OCI-LY7 (cell line): ENCODE data around the gene TNS1. TPM values are rescaled to one million over a fixed set of nuclear protein-coding genes. Genes with fewer than 3 reads are reported as not detected.

Source experiments
- BruUV-seq: library from RNA; stranded (reverse); fragments of 400-500 nt; replicated peaks from 2 replicates; lab custom pipeline; 2021; lab: Mats Ljungman, UMichigan
- CTCF ChIA-PET: fragments of 300-600 bp; sonication (Branson Sonifier 250); formaldehyde crosslinking; loops from one replicate; lab custom pipeline; 2022; ENCODE audit warnings: antibody characterized with exemption; ENCODE audit not compliant: unreplicated experiment; lab: Charles Lee
- POLR2A ChIA-PET: fragments of 300-600 bp; sonication (Branson Sonifier 250); formaldehyde crosslinking; loops from one replicate; lab custom pipeline; 2022; ENCODE audit warnings: antibody characterized with exemption; lab: Charles Lee
- DNase-seq: peaks from one replicate; pipeline ENCODE4 v3.0.0-alpha.2; 2015; ENCODE audit warnings: low spot score
- H2AFZ ChIP-seq: fragments of 200-600 bp; sonication (generic), shearing (Covaris generic); 2 replicates; pipeline ENCODE4 v1.6.1; 2014; ENCODE audit warnings: mild to moderate bottlenecking, antibody characterized with exemption, low read length, moderate library complexity
- H3K27ac ChIP-seq: fragments of 200-600 bp; sonication (generic); 2 replicates; pipeline ENCODE4 v1.5.1; 2014; ENCODE audit warnings: mixed run types, low read depth, mild to moderate bottlenecking, moderate library complexity, low read length, inconsistent platforms; ENCODE audit not compliant: poor library complexity, severe bottlenecking
- H3K36me3 ChIP-seq: fragments of 200-600 bp; sonication (generic); 2 replicates; pipeline ENCODE4 v1.6.1; 2014; ENCODE audit warnings: mild to moderate bottlenecking, antibody characterized with exemption, low read length, moderate library complexity, mixed read lengths; ENCODE audit not compliant: insufficient read depth
- H3K4me1 ChIP-seq: fragments of 200-600 bp; sonication (generic); 2 replicates; pipeline ENCODE4 v1.5.1; 2014; ENCODE audit warnings: mild to moderate bottlenecking, low read length; ENCODE audit not compliant: insufficient read depth, poor library complexity, severe bottlenecking
- H3K4me2 ChIP-seq: fragments of 200-600 bp; sonication (generic); 2 replicates; pipeline ENCODE4 v1.6.1; 2014; ENCODE audit warnings: mild to moderate bottlenecking, low read length
- H3K4me3 ChIP-seq: fragments of 200-600 bp; sonication (generic); 2 replicates; pipeline ENCODE4 v1.5.1; 2014; ENCODE audit warnings: mild to moderate bottlenecking, low read depth, low read length; ENCODE audit not compliant: poor library complexity, severe bottlenecking
- H3K79me2 ChIP-seq: fragments of 200-600 bp; sonication (generic); 2 replicates; pipeline ENCODE4 v1.6.1; 2016; ENCODE audit warnings: low read depth, mild to moderate bottlenecking, low read length, moderate library complexity, mixed read lengths; ENCODE audit not compliant: insufficient read depth
- H3K9me2 ChIP-seq: fragments of 200-600 bp; sonication (generic); 2 replicates; pipeline ENCODE4 v1.6.1; 2016; ENCODE audit warnings: mild to moderate bottlenecking, low read length, mixed read lengths; ENCODE audit not compliant: insufficient read depth
- H3K9me3 ChIP-seq: fragments of 200-600 bp; sonication (generic); 2 replicates; pipeline ENCODE4 v1.6.1; 2014; ENCODE audit warnings: mild to moderate bottlenecking, mixed run types, low read length, mixed read lengths
- H4K20me1 ChIP-seq: fragments of 200-600 bp; sonication (generic); 2 replicates; pipeline ENCODE4 v1.6.1; 2014; ENCODE audit warnings: mild to moderate bottlenecking, antibody characterized with exemption, low read length, moderate library complexity, mixed read lengths; ENCODE audit not compliant: insufficient read depth
- EZH2phosphoT487 ChIP-seq: fragments of 200-600 bp; sonication (generic); IDR thresholded peaks from 2 replicates; pipeline ENCODE4 v1.6.1; 2018; ENCODE audit warnings: low read depth, borderline replicate concordance, mild to moderate bottlenecking, mixed run types, antibody characterized with exemption, low read length, moderate library complexity, mixed read lengths
- intact Hi-C: fragments of 100-400 bp; cut with micrococcal nuclease; formaldehyde crosslinking; loops from one replicate; pipeline ENCODE4 v1.10.0; 2022; ENCODE audit not compliant: unreplicated experiment
- total RNA-seq, 2 experiments: library from RNA; depleted of rRNA in 1 of 2; stranded (reverse); fragments of >200 nt in 1 of 2; shearing (Covaris generic) in 1 of 2; gene quantifications; 2 replicates each; pipeline ENCODE4 v1.2.3, GENCODE V29; 2014 to 2022
- TF ChIP-seq, protein P1 (sequence below): fragments of 200-600 bp; sonication (generic); conservative IDR thresholded peaks from 2 replicates; pipeline ENCODE4 v1.5.1; 2014; ENCODE audit warnings: mild to moderate bottlenecking, antibody characterized with exemption, low read length, moderate library complexity, mixed read lengths

TNS1 gene
- total RNA-seq, 2 experiments from 2014 or later, result not detected

DNA sequence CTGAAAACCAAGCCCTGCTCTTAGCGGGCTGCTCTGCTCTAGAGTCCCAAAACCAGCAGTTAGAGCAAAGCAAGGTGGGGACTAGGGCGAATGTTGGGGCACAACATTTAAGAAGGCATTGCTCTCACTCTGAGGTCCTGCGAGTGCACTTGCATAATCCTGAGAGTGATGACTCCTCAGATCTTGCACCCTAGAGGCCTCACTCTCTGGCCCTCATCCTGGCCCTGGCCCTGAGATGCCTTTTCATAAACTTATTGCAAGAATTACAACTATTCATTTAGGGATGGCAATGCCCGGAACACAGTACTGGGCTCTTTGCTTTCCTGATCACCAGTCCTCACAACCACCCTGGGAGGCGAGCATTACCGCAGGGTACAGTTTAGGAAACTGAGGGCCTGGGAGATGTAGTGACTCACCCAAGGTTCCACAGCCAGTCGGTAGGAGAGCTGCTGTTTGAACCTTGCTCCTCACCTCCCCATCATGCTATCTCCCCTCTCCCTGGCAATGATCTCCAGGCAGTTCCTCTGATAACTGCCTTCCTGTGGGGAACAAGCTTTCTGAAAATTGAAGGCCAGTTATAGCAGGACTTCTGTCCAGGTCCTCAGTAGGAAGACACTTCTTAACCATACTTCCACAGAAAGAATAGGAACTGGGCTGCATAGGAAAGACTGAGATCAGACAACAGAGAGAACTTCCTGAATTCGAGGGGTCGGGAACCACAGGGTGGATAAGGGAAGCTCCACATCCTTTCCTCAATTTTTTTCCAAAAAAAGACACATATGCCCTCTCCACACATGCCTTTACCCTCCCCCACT lies 91.3 kb downstream of the TNS1 start:
- no peak overlapping the region for H3K4me2 ChIP-seq
- CTCF ChIA-PET, result no interaction called here
- H3K9me2 ChIP-seq, result no peaks in the 10 kb centered on the region
- H3K79me2 ChIP-seq, result no peaks in the 10 kb centered on the region
- H2AFZ ChIP-seq, result no peak overlapping the region
- no peaks in the 10 kb centered on the region for H3K36me3 ChIP-seq
- intact Hi-C loops, result no loop called here
- no peaks in the 10 kb centered on the region for H3K4me1 ChIP-seq
- POLR2A ChIA-PET, result interaction anchor here (0.5 kb wide), 1 partner anchor 1203 kb away, joined by 3 read pairs; no protein-coding TSS in a partner anchor
- no peaks in the 10 kb centered on the region for H4K20me1 ChIP-seq
- no peak for TF ChIP-seq EZH2phosphoT487
- TF ChIP-seq, protein P1, sequence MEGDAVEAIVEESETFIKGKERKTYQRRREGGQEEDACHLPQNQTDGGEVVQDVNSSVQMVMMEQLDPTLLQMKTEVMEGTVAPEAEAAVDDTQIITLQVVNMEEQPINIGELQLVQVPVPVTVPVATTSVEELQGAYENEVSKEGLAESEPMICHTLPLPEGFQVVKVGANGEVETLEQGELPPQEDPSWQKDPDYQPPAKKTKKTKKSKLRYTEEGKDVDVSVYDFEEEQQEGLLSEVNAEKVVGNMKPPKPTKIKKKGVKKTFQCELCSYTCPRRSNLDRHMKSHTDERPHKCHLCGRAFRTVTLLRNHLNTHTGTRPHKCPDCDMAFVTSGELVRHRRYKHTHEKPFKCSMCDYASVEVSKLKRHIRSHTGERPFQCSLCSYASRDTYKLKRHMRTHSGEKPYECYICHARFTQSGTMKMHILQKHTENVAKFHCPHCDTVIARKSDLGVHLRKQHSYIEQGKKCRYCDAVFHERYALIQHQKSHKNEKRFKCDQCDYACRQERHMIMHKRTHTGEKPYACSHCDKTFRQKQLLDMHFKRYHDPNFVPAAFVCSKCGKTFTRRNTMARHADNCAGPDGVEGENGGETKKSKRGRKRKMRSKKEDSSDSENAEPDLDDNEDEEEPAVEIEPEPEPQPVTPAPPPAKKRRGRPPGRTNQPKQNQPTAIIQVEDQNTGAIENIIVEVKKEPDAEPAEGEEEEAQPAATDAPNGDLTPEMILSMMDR, result no peak
- BruUV-seq, result no TSS peak
- no peak for DNase-seq
- no peaks in the 10 kb centered on the region for H3K9me3 ChIP-seq
- no peak overlapping the region for H3K27ac ChIP-seq
- no peak overlapping the region for H3K4me3 ChIP-seq

DNA sequence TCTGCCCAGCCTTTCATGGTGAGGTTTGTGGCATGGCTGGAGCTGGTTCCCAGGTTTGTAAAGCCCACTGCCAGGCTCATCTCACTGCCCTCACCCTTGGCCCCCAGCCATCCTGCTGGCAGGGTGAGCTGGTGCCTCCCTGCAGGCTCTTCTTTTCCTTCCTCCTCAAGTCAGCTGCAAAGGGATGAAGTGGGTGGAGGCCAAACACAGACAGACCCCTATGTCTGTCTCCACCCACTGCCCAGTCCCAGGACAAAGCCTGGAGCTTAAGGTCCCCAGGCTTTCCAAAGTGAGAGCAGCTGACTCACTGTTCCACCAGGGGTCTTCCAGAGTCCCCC lies 92.0 kb downstream of the TNS1 start:
- no peaks in the 10 kb centered on the region for H4K20me1 ChIP-seq
- no peaks in the 10 kb centered on the region for H3K36me3 ChIP-seq
- no peak for DNase-seq
- no TSS peak for BruUV-seq
- no peak overlapping the region for H3K4me2 ChIP-seq
- H3K9me3 ChIP-seq, result no peaks in the 10 kb centered on the region
- H3K4me3 ChIP-seq, result no peak overlapping the region
- no peaks in the 10 kb centered on the region for H3K79me2 ChIP-seq
- H3K27ac ChIP-seq, result no peak overlapping the region
- no peak for TF ChIP-seq EZH2phosphoT487
- TF ChIP-seq, protein P1, result no peak
- H3K9me2 ChIP-seq, result no peaks in the 10 kb centered on the region
- CTCF ChIA-PET, result no interaction called here
- H2AFZ ChIP-seq, result no peak overlapping the region
- POLR2A ChIA-PET, result interaction anchor here (0.5 kb wide), 1 partner anchor 1203 kb away, joined by 3 read pairs; no protein-coding TSS in a partner anchor
- H3K4me1 ChIP-seq, result no peaks in the 10 kb centered on the region
- intact Hi-C loops, result no loop called here

DNA sequence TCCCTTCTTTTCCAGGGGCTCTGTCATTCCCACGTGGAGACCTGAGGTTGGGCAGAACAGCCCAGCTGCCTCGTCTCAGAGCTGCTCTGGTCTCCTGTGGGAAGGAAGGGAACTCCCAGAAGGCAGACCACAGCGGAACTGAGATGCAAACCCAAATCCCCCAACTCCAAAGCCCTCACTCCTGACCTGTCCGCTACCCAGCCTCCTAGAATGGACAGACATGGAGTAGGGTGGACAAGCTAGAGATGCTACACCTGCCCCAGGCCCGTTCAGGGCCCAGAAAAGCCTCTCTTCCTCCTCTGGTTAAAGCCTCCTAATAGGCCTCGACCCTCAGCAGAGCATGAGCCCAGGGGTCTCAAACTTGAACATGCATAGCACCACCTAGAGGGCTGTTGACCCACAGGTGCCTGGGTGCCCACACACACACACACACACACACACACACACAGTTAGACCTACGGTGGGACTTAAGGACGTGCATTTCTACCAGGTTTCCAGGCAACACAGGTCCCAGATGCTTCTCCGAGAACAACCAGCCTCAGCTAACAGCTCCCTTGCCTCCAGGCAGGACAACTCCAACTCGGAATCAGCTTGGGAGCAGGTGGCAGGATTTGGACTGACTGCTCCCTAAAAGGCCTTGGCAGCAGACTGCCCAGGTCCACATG lies 93.5 kb downstream of the TNS1 start:
- Histone ChIP-seq H2AFZ (no peak overlapping the region), H3K9me3 (no peaks in the 10 kb centered on the region), H3K9me2 (no peaks in the 10 kb centered on the region), H3K27ac (no peak overlapping the region), H3K36me3 (no peaks in the 10 kb centered on the region), H3K79me2 (no peaks in the 10 kb centered on the region), H3K4me3 (no peak overlapping the region), H4K20me1 (no peaks in the 10 kb centered on the region), H3K4me1 (no peaks in the 10 kb centered on the region), H3K4me2 (no peak overlapping the region)
- intact Hi-C loops, result no loop called here
- TF ChIP-seq EZH2phosphoT487, result no peak
- TF ChIP-seq, protein P1, result peak; percentile 51
- POLR2A ChIA-PET, result no interaction called here
- peak; percentile 20 for DNase-seq
- CTCF ChIA-PET, result no interaction called here
- BruUV-seq, result no TSS peak
